ACHN (cell line): Measurements from ENCODE around the gene APOL4.
"Not testable (repeated sequence)": the region's sequence is repeated elsewhere in the genome, so short reads cannot be mapped to it uniquely, and the experiment has no call there.

ENCODE experiments used
- DNase-seq: peaks from one replicate; pipeline ENCODE4 v3.0.0-alpha.2; 2015
- in situ Hi-C: cut with HindIII; loops from 2 replicates; pipeline ENCODE4 v1.10.0; 2017; ENCODE audit warnings: low sequenced_read_pairs, low pct_ligation_motif_present, low pct_unique_long_range_greater_than_20kb

APOL4 gene

GRCh38 chr22:36165141-36165540 is 36.5 kb downstream of the APOL4 start:
- in situ Hi-C loops, result no loop called here

GRCh38 chr22:36164621-36165020 is 37.0 kb downstream of the APOL4 start:
- in situ Hi-C loops, result no loop called here
- DNase-seq, result no peak

More at GRCh38 chr22:36165141-36165540, 36.5 kb downstream of the APOL4 start:
- no peak for DNase-seq

- in situ Hi-C loops, result no loop called here
- DNase-seq, result no peak
Observed at GRCh38 chr22:36163497-36163896, 38.1 kb downstream of the APOL4 start.

DNA sequence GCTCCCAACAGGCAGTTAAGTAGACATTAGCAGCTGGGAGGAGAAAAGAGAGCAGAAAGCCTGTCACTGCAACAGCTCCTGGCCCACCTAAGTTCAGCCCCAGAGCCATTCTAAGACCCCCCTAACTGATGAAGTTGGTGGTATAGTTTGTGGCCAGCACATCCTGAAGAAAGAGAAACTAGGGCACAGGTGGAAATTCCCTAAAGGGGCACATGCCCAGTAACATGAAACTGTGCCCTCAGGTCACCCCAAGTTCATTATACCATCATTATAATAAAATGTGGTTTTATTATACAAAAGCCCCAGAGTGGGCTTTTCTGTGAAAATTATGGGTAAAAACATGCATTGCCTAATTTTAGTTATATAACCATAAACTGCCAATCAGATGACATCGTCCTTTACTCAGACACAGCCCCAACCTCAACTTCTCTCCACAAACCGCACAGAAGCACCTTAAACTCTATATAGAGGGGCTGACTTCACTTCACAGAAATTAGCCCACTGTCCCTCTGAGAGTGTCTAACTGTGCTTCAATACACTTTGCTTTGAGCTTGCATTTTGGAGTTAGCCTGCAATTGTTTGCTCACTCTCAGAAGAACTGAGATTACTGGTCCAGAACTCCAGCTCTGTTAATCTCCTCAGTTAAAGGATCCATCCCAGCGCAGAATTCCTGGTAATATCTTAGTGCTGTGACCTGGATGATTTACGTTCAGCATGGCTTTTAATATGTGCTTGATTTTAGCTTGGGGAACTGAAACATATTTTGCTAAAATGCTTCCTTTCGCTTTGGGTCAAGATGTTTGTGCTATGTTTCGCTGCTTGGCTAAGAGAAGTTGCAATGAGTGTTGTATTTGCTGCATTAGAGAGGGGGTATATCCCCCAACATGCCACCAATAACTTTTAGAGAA is 39.2 kb downstream of the APOL4 start:
- in situ Hi-C loops, result no loop called here
- DNase-seq, result no peak

DNA sequence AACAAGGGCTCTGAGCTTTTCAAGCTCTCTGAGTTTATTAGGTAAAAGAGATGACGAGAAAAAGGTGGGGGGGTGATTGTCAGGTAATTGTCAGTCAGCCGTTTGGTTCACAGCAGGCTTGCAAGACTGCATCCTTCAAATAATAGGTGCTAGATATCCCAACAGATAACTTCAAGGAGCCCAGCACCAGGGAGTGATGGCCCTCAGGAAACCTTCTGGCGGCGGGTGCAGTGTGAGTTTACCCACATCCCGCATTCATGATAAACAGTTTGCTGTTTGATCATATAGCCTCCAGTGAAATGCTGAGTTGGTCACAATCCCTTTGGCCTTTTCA is 39.8 kb downstream of the APOL4 start:
- DNase-seq, in situ Hi-C loops: not testable (repeated sequence)

GRCh38 chr22:36160499-36160942 is 41.1 kb downstream of the APOL4 start, which contains the start of gene APOL3:
TSS of gene APOL3 (minus strand) at chr22:36160755. CDS start at chr22:36149055, 11,700 bp downstream.
- in situ Hi-C loops, result no loop called here
- peak; percentile 19 for DNase-seq

DNA sequence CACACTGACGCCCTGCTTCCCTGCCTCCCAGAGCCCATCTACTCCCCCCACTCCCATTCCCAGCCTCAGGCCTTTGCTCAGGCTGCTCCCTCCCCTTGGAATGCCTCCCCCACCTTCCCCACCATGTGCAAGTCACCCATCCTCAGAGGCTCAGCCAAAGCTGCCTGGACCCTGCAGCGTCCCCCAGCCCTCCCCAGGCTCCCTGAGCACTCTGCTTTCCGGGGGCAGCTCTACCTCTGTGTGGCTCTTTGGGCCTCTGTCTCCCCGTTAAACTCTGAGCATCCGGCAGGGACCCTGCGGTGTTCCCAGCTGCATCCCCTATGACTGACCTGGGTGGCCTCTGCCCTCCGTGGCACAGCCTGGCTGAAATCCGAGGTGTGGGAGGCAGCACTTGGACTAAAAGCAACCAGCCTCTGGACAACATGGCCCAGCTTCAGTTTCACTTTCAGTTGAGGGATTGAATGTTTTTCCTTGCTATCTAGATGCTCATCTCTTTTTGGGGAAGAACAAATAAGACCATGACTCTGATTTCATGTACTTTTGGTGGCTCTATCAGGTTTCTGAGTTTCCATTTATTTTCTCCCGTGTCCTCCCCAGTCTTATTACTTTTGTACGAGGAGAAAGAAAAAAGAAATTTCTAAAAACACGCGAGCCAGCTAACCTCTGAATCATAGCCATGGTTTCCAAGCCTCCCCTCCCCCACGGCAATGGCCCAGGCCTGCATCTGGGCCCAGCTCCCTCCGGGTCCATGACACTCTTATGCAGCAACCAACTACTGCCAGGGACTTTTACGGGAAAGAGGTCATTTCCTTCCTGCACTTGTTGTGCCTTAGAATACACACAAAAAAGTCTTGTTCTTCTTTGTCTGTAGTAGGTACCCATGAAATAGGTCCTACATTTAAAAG is 44.8 kb downstream of the APOL4 start:
- in situ Hi-C loops, result no loop called here
- peak; percentile 71 for DNase-seq

- in situ Hi-C loops, result no loop called here
- no peak for DNase-seq
Observed at GRCh38 chr22:36156119-36156514, 45.5 kb downstream of the APOL4 start.

DNA sequence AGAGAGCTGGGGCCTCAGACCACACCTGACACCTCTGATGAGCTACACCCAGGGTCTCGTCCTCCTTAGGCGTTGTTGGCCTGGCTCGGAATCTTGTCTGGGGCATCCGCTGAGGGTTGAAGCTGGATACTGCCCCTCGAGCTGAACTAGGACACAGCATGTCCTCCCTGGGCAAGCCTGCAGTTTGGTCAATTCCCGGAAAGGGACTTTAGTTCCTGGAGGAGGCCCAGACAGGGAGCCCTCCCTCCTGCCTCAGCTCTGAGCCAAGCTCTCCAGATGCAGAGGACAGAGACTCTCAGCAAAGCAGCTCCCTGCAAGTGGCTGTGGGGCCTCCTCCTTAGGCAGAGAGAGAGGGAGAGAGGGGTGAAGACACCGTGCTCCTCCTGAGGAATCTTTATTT is 45.9 kb downstream of the APOL4 start:
- in situ Hi-C loops, result no loop called here
- no peak for DNase-seq

DNA sequence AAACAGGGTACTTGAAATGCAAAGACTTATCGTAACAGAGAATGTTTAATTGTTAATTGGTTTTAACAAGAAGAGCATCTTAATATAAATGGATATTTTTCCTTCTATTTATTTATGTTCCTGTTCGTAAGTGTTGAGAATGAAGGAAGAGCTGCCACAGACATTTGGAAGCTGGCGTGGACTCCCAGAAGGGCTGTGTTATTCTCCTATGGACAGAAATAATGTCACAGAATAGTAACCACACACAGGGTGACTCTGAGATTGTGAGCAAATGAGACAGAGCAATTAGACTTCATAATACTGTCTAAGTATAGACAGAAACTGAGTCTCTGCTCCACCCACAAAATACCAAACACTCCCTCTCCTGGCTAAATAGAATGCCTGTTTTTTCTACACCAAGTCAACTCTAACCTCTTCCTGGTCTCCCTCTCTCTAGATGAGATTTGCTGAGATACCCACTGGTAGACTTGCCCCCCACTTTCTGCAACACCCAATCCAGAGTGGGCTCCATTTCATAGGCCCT is 47.1 kb downstream of the APOL4 start:
- DNase-seq, result no peak
- in situ Hi-C loops, result no loop called here

- DNase-seq, result no peak
- in situ Hi-C loops, result no loop called here
Observed at GRCh38 chr22:36153501-36154422, 47.8 kb downstream of the APOL4 start.

DNA sequence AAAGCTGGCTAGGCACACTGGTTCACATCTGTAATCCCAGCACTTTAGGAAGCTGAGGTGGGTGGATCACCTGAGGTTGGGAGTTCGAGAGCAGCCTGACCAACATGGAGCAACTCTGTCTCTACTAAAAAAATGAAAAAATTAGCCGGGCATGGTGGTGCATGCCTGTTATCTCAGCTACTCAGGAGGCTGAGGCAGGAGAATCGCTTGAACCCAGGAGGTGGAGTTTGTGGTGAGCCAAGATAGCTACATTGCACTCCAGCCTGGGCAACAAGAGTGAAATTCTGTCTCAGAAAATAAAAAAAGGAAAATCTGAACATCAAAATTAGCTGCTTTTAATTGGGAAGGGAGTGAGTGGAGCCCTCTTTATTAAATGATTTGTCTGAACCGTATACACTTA is 48.8 kb downstream of the APOL4 start:
- DNase-seq, in situ Hi-C loops: not testable (repeated sequence)

DNA sequence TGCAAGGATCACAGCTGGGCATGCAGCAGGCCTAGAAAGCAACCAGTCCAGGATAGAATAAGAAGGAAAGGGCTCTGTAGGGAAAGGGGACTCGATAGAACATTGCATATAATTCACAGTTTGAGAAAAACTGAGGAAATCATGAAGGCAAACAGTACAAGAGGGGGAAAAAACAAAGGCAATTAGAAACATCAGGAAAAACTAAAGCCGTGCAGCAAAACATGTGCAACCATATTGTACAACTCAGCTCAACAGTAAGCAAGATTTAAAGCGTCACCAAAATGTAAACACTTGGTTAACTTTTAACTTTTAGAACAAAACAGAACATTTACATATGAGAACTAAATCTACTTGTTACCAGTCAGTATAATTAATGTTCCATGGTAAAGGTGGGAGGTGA is 49.5 kb downstream of the APOL4 start:
- in situ Hi-C loops, result no loop called here
- no peak for DNase-seq

DNA sequence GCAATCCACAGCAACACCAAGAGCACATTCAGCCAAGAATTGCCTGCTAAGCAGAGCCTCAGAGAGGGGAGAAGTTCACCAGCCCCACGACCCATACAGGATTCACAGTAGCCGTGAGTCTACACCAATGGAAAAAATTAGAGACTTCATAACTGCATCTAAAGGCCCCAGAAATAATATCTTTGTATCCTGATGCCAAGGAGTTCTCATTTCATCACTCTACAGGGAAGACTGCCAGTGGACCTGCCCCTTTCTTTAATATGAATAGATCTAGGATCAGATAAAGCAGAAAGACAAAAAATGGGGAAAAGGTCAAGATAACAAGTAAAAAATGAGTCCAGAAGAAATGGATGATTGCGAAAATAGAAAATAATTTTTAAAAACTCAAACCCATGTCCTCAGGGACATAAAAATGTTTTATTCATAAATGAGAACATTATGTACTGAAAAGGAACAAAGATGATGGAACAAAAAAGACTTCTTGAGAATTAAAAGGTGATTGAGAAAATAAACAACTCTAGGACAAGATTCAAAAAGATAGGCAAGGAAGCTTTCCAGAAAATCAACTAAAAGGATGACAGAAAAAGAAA is 50.5 kb downstream of the APOL4 start:
- in situ Hi-C loops, result no loop called here

DNA sequence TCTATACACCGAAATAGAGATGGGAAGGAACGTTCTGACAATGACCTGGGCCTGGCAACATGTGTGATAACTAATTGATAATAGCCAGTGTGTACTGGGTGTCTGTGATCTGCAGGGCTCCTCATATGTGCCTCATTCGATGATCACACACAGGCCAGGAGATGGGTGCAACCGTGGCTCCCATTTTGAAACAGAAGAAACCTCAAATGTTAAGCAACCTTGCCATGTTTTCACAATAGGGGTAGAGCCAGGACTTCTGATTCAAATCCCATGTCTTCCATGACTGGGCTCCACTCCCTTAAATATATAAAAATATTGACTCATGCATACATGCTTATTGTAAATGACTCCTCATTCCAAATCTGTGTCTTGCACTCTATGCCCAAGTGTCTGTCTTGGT is 52.2 kb downstream of the APOL4 start:
- in situ Hi-C loops, result no loop called here
- DNase-seq, result no peak

More for the DNA sequence above, 50.5 kb downstream of the APOL4 start:
- no peak for DNase-seq

GRCh38 chr22:36148411-36148810 is 53.2 kb downstream of the APOL4 start:
- no peak for DNase-seq
- in situ Hi-C loops, result no loop called here

DNA sequence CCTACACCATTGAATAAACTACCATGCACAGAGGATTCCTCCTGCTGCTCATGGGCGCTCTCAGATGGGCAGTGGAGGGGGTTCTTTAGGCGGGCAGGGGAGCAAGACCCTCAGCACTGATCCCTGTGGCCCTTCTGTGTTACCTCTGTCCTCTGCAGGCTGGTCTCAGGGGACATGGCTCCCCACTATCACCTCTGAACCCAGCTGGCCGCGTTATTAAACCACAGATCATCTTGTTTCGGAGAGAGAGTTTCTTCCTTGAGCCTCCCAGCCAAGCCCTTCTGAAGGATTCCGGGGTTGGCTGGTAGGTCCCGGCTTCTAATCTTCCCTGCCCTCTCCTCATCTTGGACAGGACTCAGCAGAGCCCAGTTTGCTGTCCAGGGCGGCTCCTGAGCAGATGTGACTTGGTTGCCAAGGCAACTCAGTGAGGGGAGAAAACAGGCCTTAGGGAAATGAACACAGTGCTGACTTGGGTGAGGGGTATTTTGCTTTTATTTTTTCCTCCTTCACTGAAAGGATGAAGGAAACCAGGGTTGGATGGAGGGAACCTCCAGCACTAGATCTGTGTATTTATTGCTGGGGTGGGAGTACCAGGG is 54.3 kb downstream of the APOL4 start:
- no peak for DNase-seq
- in situ Hi-C loops, result no loop called here
